Activated naive CD4-positive, alpha-beta T cell treated with anti-CD3 and anti-CD28 coated beads for 36 hours (primary cell): ENCODE measurements around the gene ASCL5. TPM values are rescaled to one million over a fixed set of nuclear protein-coding genes. Genes with fewer than 3 reads are reported as not detected.

ENCODE experiments used
- CTCF ChIA-PET: fragments of 350-600 bp; sonication (Branson Sonifier 250); formaldehyde crosslinking; loops from one replicate; lab custom pipeline; 2021; ENCODE audit warnings: antibody characterized with exemption; lab: Charles Lee
- DNase-seq: peaks from one replicate; pipeline ENCODE4 v3.0.0-alpha.2; 2020
- H3K27ac Mint-ChIP-seq: one replicate; pipeline ENCODE4 v1.8.0; 2021; ENCODE audit warnings: mild to moderate bottlenecking, mixed read lengths
- H3K27me3 Mint-ChIP-seq: one replicate; pipeline ENCODE4 v1.8.0; 2021; ENCODE audit warnings: low read depth, mixed read lengths
- H3K36me3 Mint-ChIP-seq: one replicate; pipeline ENCODE4 v1.8.0; 2021; ENCODE audit warnings: low read depth, mixed read lengths
- H3K4me1 Mint-ChIP-seq: one replicate; pipeline ENCODE4 v1.8.0; 2021; ENCODE audit warnings: low read depth, mixed read lengths
- H3K4me3 Mint-ChIP-seq: one replicate; pipeline ENCODE4 v1.8.0; 2021; ENCODE audit warnings: mild to moderate bottlenecking, moderate library complexity, mixed read lengths
- H3K9me3 Mint-ChIP-seq: one replicate; pipeline ENCODE4 v1.8.0; 2021; ENCODE audit warnings: mixed read lengths
- intact Hi-C: fragments of 100-400 bp; cut with micrococcal nuclease; formaldehyde crosslinking; loops from one replicate; pipeline ENCODE4 v1.15.1; 2023
- total RNA-seq, 2 experiments: library from RNA; stranded (reverse); gene quantifications; one replicate each; pipeline ENCODE4 v1.2.3, GENCODE V29; 2021

ASCL5 gene
- total RNA-seq, 2 experiments from 2014 or later = not detected

DNA sequence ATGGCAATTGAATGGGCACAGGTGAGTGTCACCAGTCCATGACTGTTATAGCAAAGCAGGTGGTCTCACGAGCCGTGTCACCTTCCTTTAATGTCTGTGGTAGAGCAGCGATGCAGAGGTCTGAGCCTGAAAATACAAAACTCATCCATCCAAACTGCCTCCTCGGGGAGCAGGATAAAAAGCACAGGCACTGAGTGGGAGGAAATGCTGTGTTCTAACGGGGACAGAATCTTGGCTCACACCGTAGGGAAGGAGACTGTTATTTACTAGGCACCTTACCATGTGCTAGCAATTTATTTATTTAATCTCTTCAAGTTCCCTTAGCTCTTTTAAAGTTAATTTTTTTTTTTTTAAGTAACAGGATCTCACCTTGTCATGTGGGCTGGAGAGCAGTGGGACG is 1.2 kb downstream of the ASCL5 start:
- no peak overlapping the region for H3K27ac Mint-ChIP-seq
- DNase-seq = no peak
- H3K27me3 Mint-ChIP-seq = peaks cover 7% of the 10 kb centered on the region
- intact Hi-C loops = no loop called here
- CTCF ChIA-PET = interaction anchor here (1.5 to 1.7 kb wide), 2 partner anchors 12 to 153 kb away, joined by 5 to 7 read pairs; no protein-coding TSS in a partner anchor
- no peaks in the 10 kb centered on the region for H3K36me3 Mint-ChIP-seq
- no peaks in the 10 kb centered on the region for H3K9me3 Mint-ChIP-seq
- H3K4me1 Mint-ChIP-seq = no peaks in the 10 kb centered on the region
- H3K4me3 Mint-ChIP-seq = no peak overlapping the region

- DNase-seq = no peak
- H3K36me3 Mint-ChIP-seq = no peaks in the 10 kb centered on the region
- H3K27me3 Mint-ChIP-seq = peaks cover 7% of the 10 kb centered on the region
- H3K4me3 Mint-ChIP-seq = no peak overlapping the region
- no peaks in the 10 kb centered on the region for H3K9me3 Mint-ChIP-seq
- CTCF ChIA-PET = interaction anchor here (1.7 kb wide), 1 partner anchor 13 kb away, joined by 7 read pairs; no protein-coding TSS in a partner anchor
- H3K4me1 Mint-ChIP-seq = no peaks in the 10 kb centered on the region
- intact Hi-C loops = no loop called here
- H3K27ac Mint-ChIP-seq = no peak overlapping the region
Observed at GRCh38 chr1:201125019-201125418, 2.0 kb downstream of the ASCL5 start.

- Mint-ChIP-seq H3K36me3 (no peaks in the 10 kb centered on the region), H3K27me3 (peaks cover 9% of the 10 kb centered on the region), H3K4me3 (no peak overlapping the region), H3K27ac (no peak overlapping the region), H3K4me1 (peaks cover 2% of the 10 kb centered on the region), H3K9me3 (no peaks in the 10 kb centered on the region)
- DNase-seq = no peak
- CTCF ChIA-PET = no interaction called here
- intact Hi-C loops = no loop called here
Observed at GRCh38 chr1:201123866-201124265, 3.1 kb downstream of the ASCL5 start.

- H3K27me3 Mint-ChIP-seq = peaks cover 6% of the 10 kb centered on the region
- H3K4me3 Mint-ChIP-seq = no peak overlapping the region
- no peak overlapping the region for H3K27ac Mint-ChIP-seq
- H3K9me3 Mint-ChIP-seq = no peaks in the 10 kb centered on the region
- H3K4me1 Mint-ChIP-seq = peaks cover 2% of the 10 kb centered on the region
- CTCF ChIA-PET = interaction anchor here (0.7 to 1.5 kb wide), 4 partner anchors 9 to 151 kb away, joined by 3 to 4 read pairs (median 3); no protein-coding TSS in a partner anchor
- no peak for DNase-seq
- H3K36me3 Mint-ChIP-seq = no peaks in the 10 kb centered on the region
- intact Hi-C loops = no loop called here
Observed at GRCh38 chr1:201122321-201122957, 4.5 kb downstream of the ASCL5 start.

- Mint-ChIP-seq H3K27ac (no peak overlapping the region), H3K4me3 (no peak overlapping the region), H3K27me3 (peaks cover 2% of the 10 kb centered on the region), H3K9me3 (no peaks in the 10 kb centered on the region), H3K36me3 (no peaks in the 10 kb centered on the region), H3K4me1 (peaks cover 3% of the 10 kb centered on the region)
- peak; percentile 82 for DNase-seq
- intact Hi-C loops = loop anchor here (1.0 to 10.0 kb wide), 2 partner anchors 33 to 315 kb away; no protein-coding TSS in a partner anchor
- CTCF ChIA-PET = interaction anchor here (0.7 to 2.7 kb wide), 23 partner anchors 9 to 275 kb away, joined by 3 to 20 read pairs (median 4); partner anchors contain the start of gene TMEM9
Observed at GRCh38 chr1:201119206-201120197, 7.5 kb downstream of the ASCL5 start.

DNA sequence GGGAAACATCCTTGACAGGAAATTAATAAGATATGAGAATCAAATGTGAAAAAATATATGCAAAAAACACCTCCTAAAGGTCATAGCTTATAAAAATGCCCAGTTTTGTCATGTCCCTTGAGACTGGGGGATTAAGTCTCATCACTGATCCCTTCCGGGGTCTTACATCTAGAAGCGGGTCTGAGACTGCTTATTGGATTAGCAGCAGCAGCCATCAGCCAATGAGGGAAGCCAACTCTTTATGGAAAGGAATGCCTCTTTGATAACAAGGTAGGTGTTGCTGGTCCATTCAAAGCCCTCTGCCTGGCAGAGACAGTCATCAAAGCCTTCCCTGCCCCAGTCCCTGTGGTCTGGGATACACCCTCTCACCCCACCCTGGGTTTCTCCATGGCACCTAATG is 10.9 kb downstream of the ASCL5 start:
- intact Hi-C loops = loop anchor here (10.0 kb wide), 1 partner anchor 311 kb away; no protein-coding TSS in a partner anchor
- peaks cover 4% of the 10 kb centered on the region for H3K4me1 Mint-ChIP-seq
- DNase-seq = no peak
- CTCF ChIA-PET = interaction anchor here (1.2 kb wide), 1 partner anchor 31 kb away, joined by 3 read pairs; no protein-coding TSS in a partner anchor
- no peaks in the 10 kb centered on the region for H3K9me3 Mint-ChIP-seq
- H3K27me3 Mint-ChIP-seq = peaks cover 2% of the 10 kb centered on the region
- H3K36me3 Mint-ChIP-seq = no peaks in the 10 kb centered on the region
- no peak overlapping the region for H3K4me3 Mint-ChIP-seq
- no peak overlapping the region for H3K27ac Mint-ChIP-seq

- DNase-seq = no peak
- Mint-ChIP-seq H3K36me3 (no peaks in the 10 kb centered on the region), H3K9me3 (no peaks in the 10 kb centered on the region), H3K27ac (no peak overlapping the region), H3K4me1 (peaks cover 4% of the 10 kb centered on the region), H3K4me3 (no peak overlapping the region), H3K27me3 (peaks cover 2% of the 10 kb centered on the region)
- intact Hi-C loops = loop anchor here (2.0 to 10.0 kb wide), 3 partner anchors 227 to 557 kb away; no protein-coding TSS in a partner anchor
- CTCF ChIA-PET = interaction anchor here (1.1 to 1.5 kb wide), 4 partner anchors 11 to 155 kb away, joined by 3 to 6 read pairs (median 4); no protein-coding TSS in a partner anchor
Observed at GRCh38 chr1:201115390-201115937, 11.5 kb downstream of the ASCL5 start.

- peaks cover 2% of the 10 kb centered on the region for H3K27me3 Mint-ChIP-seq
Observed at GRCh38 chr1:201114245-201115131, 12.5 kb downstream of the ASCL5 start.

DNA sequence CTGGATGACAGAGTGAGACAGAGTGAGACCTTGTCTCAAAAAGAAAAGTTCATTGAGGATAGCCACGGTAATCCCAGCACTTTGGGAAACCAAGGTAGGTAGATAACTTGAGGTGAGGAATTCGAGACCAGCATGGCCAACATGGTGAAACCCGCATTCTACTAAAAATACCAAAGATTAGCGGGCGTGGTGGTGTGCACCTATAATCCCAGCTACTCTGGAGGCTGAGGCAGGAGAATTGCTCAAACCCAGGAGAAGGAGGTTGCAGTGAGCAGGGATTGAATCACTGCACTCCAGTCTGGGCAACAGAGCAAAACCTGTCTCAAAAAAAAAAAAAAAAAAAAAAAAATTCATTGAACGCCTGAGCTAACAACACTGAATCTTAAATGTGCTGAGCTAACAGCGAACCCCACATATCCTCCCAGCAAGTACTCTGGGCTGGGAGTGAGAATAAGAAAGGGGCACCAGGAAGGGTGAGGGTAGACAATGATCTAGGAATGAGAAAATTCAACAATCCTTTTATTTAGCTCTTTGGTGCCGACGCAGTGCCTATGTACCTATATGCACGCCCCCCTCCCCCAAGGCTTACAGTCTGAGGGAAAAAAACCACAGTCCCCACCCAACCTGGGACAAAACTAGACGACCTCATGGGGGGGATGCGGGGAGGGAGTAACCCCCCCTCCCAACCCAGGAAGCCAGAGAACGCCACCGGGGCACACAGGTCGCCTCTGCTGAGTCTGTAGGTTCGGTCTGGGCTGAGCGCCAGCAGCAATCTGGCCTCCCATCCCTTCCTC is 13.3 kb downstream of the ASCL5 start:
- CTCF ChIA-PET = interaction anchor here (0.5 to 2.8 kb wide), 20 partner anchors 9 to 578 kb away, joined by 3 to 32 read pairs (median 4); no protein-coding TSS in a partner anchor

More at GRCh38 chr1:201114245-201115131, 12.5 kb downstream of the ASCL5 start:
- Mint-ChIP-seq H3K27ac (no peak overlapping the region), H3K36me3 (no peaks in the 10 kb centered on the region), H3K4me3 (peak overlapping the region; percentile 81), H3K9me3 (no peaks in the 10 kb centered on the region), H3K4me1 (peaks cover 2% of the 10 kb centered on the region)
- intact Hi-C loops = loop anchor here (1.0 to 10.0 kb wide), 9 partner anchors 28 to 556 kb away; no protein-coding TSS in a partner anchor
- CTCF ChIA-PET = interaction anchor here (0.6 to 2.8 kb wide), 19 partner anchors 8 to 579 kb away, joined by 3 to 32 read pairs (median 4); no protein-coding TSS in a partner anchor
- DNase-seq = peak; percentile 89

DNA sequence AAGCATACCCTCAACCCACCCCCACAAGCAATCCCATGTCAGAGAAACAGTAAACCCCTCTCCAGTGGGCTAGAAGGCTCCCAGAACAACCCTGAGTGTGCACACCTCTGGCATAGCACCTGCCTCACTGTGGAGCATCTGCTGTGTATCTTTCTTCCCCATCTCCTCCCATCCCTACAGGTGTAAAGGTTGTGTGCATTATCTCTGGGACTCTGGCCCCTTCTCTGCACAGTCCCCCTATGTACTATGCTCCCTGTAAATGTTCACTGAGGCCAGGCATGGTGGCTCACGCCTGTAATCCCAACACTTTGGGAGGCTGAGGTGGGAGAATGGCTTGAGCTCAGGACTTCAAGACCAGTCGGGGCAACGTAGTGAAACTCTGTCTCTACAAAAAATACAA is 14.1 kb downstream of the ASCL5 start:
- Mint-ChIP-seq H3K27ac (no peak overlapping the region), H3K4me3 (no peak overlapping the region), H3K36me3 (no peaks in the 10 kb centered on the region), H3K27me3 (no peaks in the 10 kb centered on the region), H3K9me3 (no peaks in the 10 kb centered on the region), H3K4me1 (peaks cover 2% of the 10 kb centered on the region)
- no peak for DNase-seq
- intact Hi-C loops = loop anchor here (10.0 kb wide), 1 partner anchor 308 kb away; no protein-coding TSS in a partner anchor
- CTCF ChIA-PET = interaction anchor here (0.8 to 2.8 kb wide), 7 partner anchors 10 to 183 kb away, joined by 3 to 32 read pairs (median 4); no protein-coding TSS in a partner anchor

More for the DNA sequence above, 13.3 kb downstream of the ASCL5 start:
- no peak overlapping the region for H3K27ac Mint-ChIP-seq
- H3K36me3 Mint-ChIP-seq = no peaks in the 10 kb centered on the region
- DNase-seq = no peak
- H3K27me3 Mint-ChIP-seq = no peaks in the 10 kb centered on the region
- intact Hi-C loops = loop anchor here (1.0 to 10.0 kb wide), 9 partner anchors 27 to 555 kb away; no protein-coding TSS in a partner anchor
- peak overlapping the region; percentile 81 for H3K4me3 Mint-ChIP-seq
- H3K4me1 Mint-ChIP-seq = peaks cover 2% of the 10 kb centered on the region
- H3K9me3 Mint-ChIP-seq = no peaks in the 10 kb centered on the region
